Measurements from ENCODE around the gene MT1HL1. TPM values are rescaled to one million over a fixed set of nuclear protein-coding genes. Genes with fewer than 3 reads are reported as not detected.
A peak's percentile ranks its signal among the peaks of the same experiment; 100 is the strongest.

The MT1HL1 gene
- total and polyA plus RNA-seq, 4 donors = not detected

- WGBS (ENCODE audit: insufficient coverage) = 12% methylated on average over 5 of the region's 7 CpGs
- Histone ChIP-seq H3K36me3 (ENCODE audit: control insufficient read depth, insufficient read depth, low read length) (no peaks in the 10 kb centered on the region), H3K27me3 (ENCODE audit: control insufficient read depth, insufficient read depth, low read length) (peaks cover 48% of the 10 kb centered on the region), H3K27ac (ENCODE audit: low read depth, low read length) (no peak overlapping the region), H3K4me1 (ENCODE audit: control insufficient read depth, insufficient read depth, low read length) (peaks cover 14% of the 10 kb centered on the region), H3K4me3 (ENCODE audit: low read depth, low read length) (peak overlapping the region; percentile 28), H3K9me3 (ENCODE audit: control insufficient read depth, insufficient read depth, low read length) (no peaks in the 10 kb centered on the region)
- DNase-seq (ENCODE audit: low read depth in 4 of 6, low spot score in 6 of 6) = peak in 1 of 6 donors; percentile 55
Observed at GRCh38 chr1:237041461-237041794, 37.2 kb upstream of the MT1HL1 start.

DNA sequence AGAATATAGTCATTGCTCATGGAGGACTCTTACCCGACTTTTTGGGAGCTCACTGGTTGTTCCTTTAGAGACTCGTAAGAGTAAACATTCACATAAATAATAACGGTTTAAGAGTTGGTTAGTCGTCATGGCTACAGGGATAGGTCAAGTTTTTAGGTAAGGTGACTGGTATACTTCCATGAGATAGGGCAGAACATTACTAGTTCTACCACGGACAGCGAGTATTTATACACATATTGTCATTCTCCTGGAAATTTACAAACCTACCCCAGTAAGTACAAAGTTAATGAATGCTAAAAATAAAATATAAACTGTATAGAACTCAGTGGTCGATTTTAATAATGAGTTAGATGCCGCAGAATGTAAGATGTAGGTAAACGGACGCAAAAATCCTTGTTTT, 36.6 kb upstream of the MT1HL1 start:
- Histone ChIP-seq H3K9me3 (ENCODE audit: control insufficient read depth, insufficient read depth, low read length) (no peaks in the 10 kb centered on the region), H3K36me3 (ENCODE audit: control insufficient read depth, insufficient read depth, low read length) (no peaks in the 10 kb centered on the region), H3K27me3 (ENCODE audit: control insufficient read depth, insufficient read depth, low read length) (peaks cover 44% of the 10 kb centered on the region), H3K27ac (ENCODE audit: low read depth, low read length) (no peak overlapping the region), H3K4me1 (ENCODE audit: control insufficient read depth, insufficient read depth, low read length) (peaks cover 14% of the 10 kb centered on the region), H3K4me3 (ENCODE audit: low read depth, low read length) (no peak overlapping the region)
- WGBS (ENCODE audit: insufficient coverage) = no CpG with 5 or more reads among the region's 10 CpGs
- DNase-seq (ENCODE audit: low read depth in 4 of 6, low spot score in 6 of 6) = no peak

DNA sequence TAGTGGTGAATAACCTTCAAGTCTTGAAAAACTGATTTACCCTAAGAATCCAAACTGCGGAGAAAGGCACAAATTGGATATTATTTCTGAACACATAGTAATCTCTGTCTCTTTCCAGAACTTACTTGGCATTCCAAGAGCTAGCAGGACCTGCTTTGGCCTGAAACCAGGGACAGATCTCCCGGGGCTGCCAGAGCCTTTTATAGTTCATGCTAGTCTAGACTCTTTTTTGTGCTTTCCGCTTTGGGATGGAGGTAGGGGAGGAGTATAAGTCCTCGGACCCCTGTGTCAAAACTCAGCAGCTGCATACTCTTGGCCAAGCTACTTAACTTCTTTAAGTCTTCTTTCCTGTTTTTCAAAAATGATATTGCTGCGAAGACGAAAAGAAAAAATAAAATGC, 34.0 kb upstream of the MT1HL1 start:
- H3K4me1 ChIP-seq (ENCODE audit: control insufficient read depth, insufficient read depth, low read length) = peaks cover 12% of the 10 kb centered on the region
- DNase-seq (ENCODE audit: low read depth in 4 of 6, low spot score in 6 of 6) = no peak
- WGBS (ENCODE audit: insufficient coverage) = 96% methylated on average over 2 of the region's 6 CpGs
- no peak overlapping the region for H3K4me3 ChIP-seq (ENCODE audit: low read depth, low read length)
- H3K27me3 ChIP-seq (ENCODE audit: control insufficient read depth, insufficient read depth, low read length) = peaks cover 28% of the 10 kb centered on the region
- no peaks in the 10 kb centered on the region for H3K9me3 ChIP-seq (ENCODE audit: control insufficient read depth, insufficient read depth, low read length)
- no peak overlapping the region for H3K27ac ChIP-seq (ENCODE audit: low read depth, low read length)
- H3K36me3 ChIP-seq (ENCODE audit: control insufficient read depth, insufficient read depth, low read length) = no peaks in the 10 kb centered on the region

DNA sequence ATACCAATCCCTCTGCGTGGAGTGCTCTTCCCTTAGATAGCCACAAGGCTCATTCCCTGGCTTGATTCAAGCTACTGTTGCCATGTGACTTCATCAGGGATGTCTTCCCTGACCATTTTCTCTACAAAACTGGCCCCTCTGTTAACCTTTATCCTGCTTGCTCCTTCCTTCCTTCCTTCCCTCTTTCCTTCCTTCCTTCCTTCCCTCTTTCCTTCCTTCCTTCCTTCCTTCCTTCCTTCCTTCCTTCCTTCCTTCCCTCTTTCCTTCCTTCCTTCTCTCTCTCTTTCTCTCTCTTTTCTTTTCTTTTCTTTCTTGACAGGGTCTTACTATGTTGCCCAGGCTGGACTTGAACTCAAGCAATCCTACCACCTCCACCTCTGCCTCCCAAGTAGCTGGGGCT, 31.5 kb upstream of the MT1HL1 start:
- Histone ChIP-seq H3K4me1 (ENCODE audit: control insufficient read depth, insufficient read depth, low read length) (no peaks in the 10 kb centered on the region), H3K27me3 (ENCODE audit: control insufficient read depth, insufficient read depth, low read length) (peaks cover 10% of the 10 kb centered on the region), H3K4me3 (ENCODE audit: low read depth, low read length) (no peak overlapping the region), H3K9me3 (ENCODE audit: control insufficient read depth, insufficient read depth, low read length) (no peaks in the 10 kb centered on the region), H3K27ac (ENCODE audit: low read depth, low read length) (no peak overlapping the region), H3K36me3 (ENCODE audit: control insufficient read depth, insufficient read depth, low read length) (no peaks in the 10 kb centered on the region)
- DNase-seq (ENCODE audit: low read depth in 4 of 6, low spot score in 6 of 6) = no peak
- WGBS (ENCODE audit: insufficient coverage) = 100% methylated on average over 1 of the region's 1 CpG

DNA sequence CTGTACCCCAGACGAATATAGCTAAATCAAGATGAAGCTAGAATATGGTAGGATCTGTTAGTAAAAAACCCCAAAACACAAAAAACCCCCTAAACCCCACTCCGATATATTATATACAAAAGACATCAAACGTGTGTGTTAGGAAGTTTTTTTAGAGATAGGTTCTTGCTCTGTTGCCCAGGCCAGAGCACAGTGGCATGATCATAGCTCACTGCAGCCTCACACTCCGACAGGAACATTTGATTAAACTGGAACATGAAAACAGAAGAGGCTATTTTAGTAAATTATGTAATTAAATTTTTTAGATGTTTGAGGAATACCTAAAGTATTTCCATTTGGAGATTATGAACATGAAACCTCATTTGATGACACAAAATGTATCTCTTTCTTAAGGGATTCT, 29.6 kb upstream of the MT1HL1 start:
- no CpG with 5 or more reads among the region's 4 CpGs for WGBS (ENCODE audit: insufficient coverage)
- no peaks in the 10 kb centered on the region for H3K4me1 ChIP-seq (ENCODE audit: control insufficient read depth, insufficient read depth, low read length)

GRCh38 chr1:237033061-237033460, 28.8 kb upstream of the MT1HL1 start:
- DNase-seq (ENCODE audit: low read depth in 4 of 6, low spot score in 6 of 6) = no peak
- WGBS (ENCODE audit: insufficient coverage) = 83% methylated on average over 2 of the region's 4 CpGs
- Histone ChIP-seq H3K27ac (ENCODE audit: low read depth, low read length) (no peak overlapping the region), H3K4me3 (ENCODE audit: low read depth, low read length) (no peak overlapping the region), H3K4me1 (ENCODE audit: control insufficient read depth, insufficient read depth, low read length) (no peaks in the 10 kb centered on the region), H3K27me3 (ENCODE audit: control insufficient read depth, insufficient read depth, low read length) (peaks cover 5% of the 10 kb centered on the region), H3K36me3 (ENCODE audit: control insufficient read depth, insufficient read depth, low read length) (no peaks in the 10 kb centered on the region), H3K9me3 (ENCODE audit: control insufficient read depth, insufficient read depth, low read length) (no peaks in the 10 kb centered on the region)

More for the DNA sequence above, 29.6 kb upstream of the MT1HL1 start:
- Histone ChIP-seq H3K27me3 (ENCODE audit: control insufficient read depth, insufficient read depth, low read length) (peaks cover 5% of the 10 kb centered on the region), H3K9me3 (ENCODE audit: control insufficient read depth, insufficient read depth, low read length) (no peaks in the 10 kb centered on the region), H3K4me3 (ENCODE audit: low read depth, low read length) (no peak overlapping the region), H3K36me3 (ENCODE audit: control insufficient read depth, insufficient read depth, low read length) (no peaks in the 10 kb centered on the region), H3K27ac (ENCODE audit: low read depth, low read length) (no peak overlapping the region)
- no peak for DNase-seq (ENCODE audit: low read depth in 4 of 6, low spot score in 6 of 6)

DNA sequence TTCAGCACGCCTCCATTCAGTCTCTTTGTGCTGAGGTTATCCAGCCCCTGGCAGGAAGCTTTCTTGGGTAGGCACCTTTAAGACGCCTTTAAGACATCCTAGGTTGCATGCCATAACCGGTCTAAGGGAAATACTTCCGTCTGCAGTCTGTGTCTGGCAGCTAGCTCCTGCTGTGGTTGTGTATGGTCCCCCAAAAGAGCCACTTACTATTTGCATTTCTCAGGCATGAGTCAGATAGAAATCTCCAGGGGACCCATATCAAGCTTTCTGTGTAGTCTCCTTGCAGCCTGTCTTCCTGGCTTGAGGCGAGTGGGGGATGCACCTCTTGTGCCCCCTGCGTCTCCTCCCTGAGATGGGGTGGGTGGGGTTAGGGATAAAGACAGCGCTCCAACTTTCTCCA, 27.8 kb upstream of the MT1HL1 start:
- no peaks in the 10 kb centered on the region for H3K36me3 ChIP-seq (ENCODE audit: control insufficient read depth, insufficient read depth, low read length)
- no peak for DNase-seq (ENCODE audit: low read depth in 4 of 6, low spot score in 6 of 6)
- H3K4me3 ChIP-seq (ENCODE audit: low read depth, low read length) = no peak overlapping the region
- no peak overlapping the region for H3K27ac ChIP-seq (ENCODE audit: low read depth, low read length)
- H3K27me3 ChIP-seq (ENCODE audit: control insufficient read depth, insufficient read depth, low read length) = peaks cover 5% of the 10 kb centered on the region
- WGBS (ENCODE audit: insufficient coverage) = 31% methylated on average over 4 of the region's 7 CpGs
- no peaks in the 10 kb centered on the region for H3K4me1 ChIP-seq (ENCODE audit: control insufficient read depth, insufficient read depth, low read length)
- H3K9me3 ChIP-seq (ENCODE audit: control insufficient read depth, insufficient read depth, low read length) = no peaks in the 10 kb centered on the region

DNA sequence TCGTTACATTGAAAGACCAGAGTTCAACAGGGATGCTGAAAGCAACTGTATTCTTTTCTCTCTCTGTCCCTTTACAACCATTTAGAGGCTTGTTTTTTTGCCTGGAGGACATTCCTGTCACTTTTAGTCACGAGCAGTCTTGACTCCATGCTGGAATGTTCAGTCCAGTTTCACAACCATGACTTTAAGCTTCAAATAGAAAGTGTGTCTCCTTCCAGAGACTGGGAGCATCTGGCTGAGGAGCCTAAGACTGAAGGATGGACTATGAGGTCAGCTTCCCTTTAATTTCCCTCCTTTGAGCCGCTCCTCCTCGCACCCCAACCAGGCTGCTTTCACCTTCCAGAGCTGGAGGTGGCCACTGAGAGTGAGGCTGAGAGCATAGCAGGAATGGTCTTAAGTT, 27.2 kb upstream of the MT1HL1 start:
- no peaks in the 10 kb centered on the region for H3K36me3 ChIP-seq (ENCODE audit: control insufficient read depth, insufficient read depth, low read length)
- H3K9me3 ChIP-seq (ENCODE audit: control insufficient read depth, insufficient read depth, low read length) = no peaks in the 10 kb centered on the region
- peaks cover 3% of the 10 kb centered on the region for H3K27me3 ChIP-seq (ENCODE audit: control insufficient read depth, insufficient read depth, low read length)
- WGBS (ENCODE audit: insufficient coverage) = 100% methylated on average over 1 of the region's 4 CpGs
- H3K27ac ChIP-seq (ENCODE audit: low read depth, low read length) = no peak overlapping the region
- H3K4me1 ChIP-seq (ENCODE audit: control insufficient read depth, insufficient read depth, low read length) = no peaks in the 10 kb centered on the region
- no peak overlapping the region for H3K4me3 ChIP-seq (ENCODE audit: low read depth, low read length)
- no peak for DNase-seq (ENCODE audit: low read depth in 4 of 6, low spot score in 6 of 6)

DNA sequence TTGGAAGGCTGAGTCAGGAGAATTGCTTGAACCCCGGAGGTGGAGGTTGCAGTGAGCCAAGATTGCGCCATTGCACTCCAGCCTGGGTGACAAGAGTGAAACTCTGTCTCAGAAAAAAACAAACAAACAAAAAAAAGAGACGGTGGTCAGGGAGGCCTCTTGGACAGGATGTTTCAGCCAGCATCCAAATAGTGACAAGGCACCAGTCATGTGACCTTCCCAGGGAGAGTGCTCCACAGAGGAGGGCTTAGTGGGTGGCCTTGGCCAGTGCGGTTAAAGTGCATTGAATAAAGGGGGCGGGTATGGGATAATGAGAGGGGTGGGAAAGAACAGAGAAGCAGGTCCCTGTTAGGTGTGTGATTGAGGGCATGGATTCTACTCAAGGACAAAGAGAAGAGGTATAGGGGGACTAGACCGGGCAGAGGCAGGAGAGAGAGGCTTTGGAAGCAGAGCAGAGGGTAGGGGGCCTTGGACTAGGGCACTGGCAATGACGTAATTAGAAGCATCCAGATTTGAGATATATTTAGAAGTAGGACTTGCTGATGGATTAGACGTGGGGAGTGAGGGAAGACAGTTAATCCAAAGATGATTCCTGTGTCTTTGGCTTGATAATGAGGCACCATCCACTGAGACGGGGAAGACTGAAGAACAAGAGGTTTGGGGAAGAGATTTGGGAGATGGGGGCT, 25.8 kb upstream of the MT1HL1 start:
- Histone ChIP-seq H3K9me3 (ENCODE audit: control insufficient read depth, insufficient read depth, low read length) (no peaks in the 10 kb centered on the region), H3K27ac (ENCODE audit: low read depth, low read length) (no peak overlapping the region), H3K4me3 (ENCODE audit: low read depth, low read length) (no peak overlapping the region), H3K36me3 (ENCODE audit: control insufficient read depth, insufficient read depth, low read length) (no peaks in the 10 kb centered on the region), H3K27me3 (ENCODE audit: control insufficient read depth, insufficient read depth, low read length) (no peaks in the 10 kb centered on the region), H3K4me1 (ENCODE audit: control insufficient read depth, insufficient read depth, low read length) (no peaks in the 10 kb centered on the region)
- DNase-seq (ENCODE audit: low read depth in 4 of 6, low spot score in 6 of 6) = no peak
- 62% methylated on average over 7 of the region's 9 CpGs for WGBS (ENCODE audit: insufficient coverage)

- H3K27me3 ChIP-seq (ENCODE audit: control insufficient read depth, insufficient read depth, low read length) = no peaks in the 10 kb centered on the region
- no peaks in the 10 kb centered on the region for H3K9me3 ChIP-seq (ENCODE audit: control insufficient read depth, insufficient read depth, low read length)
- no CpG with 5 or more reads among the region's 3 CpGs for WGBS (ENCODE audit: insufficient coverage)
- H3K4me3 ChIP-seq (ENCODE audit: low read depth, low read length) = no peak overlapping the region
- no peaks in the 10 kb centered on the region for H3K36me3 ChIP-seq (ENCODE audit: control insufficient read depth, insufficient read depth, low read length)
- H3K4me1 ChIP-seq (ENCODE audit: control insufficient read depth, insufficient read depth, low read length) = no peaks in the 10 kb centered on the region
- no peak for DNase-seq (ENCODE audit: low read depth in 4 of 6, low spot score in 6 of 6)
- no peak overlapping the region for H3K27ac ChIP-seq (ENCODE audit: low read depth, low read length)
Observed at GRCh38 chr1:237029240-237029639, 25.0 kb upstream of the MT1HL1 start.

Data from spinal cord (tissue), 10 donors.